LoVo (cell line): Measurements from ENCODE around the gene MEIS1.

ENCODE experiments used
- DNase-seq: peaks from one replicate; pipeline ENCODE4 v3.0.0-alpha.2; 2016; ENCODE audit warnings: low spot score

MEIS1 gene

GRCh38 chr2:66568650-66569300 is 133.8 kb downstream of the MEIS1 start:
- no peak for DNase-seq

- no peak for DNase-seq
Observed at GRCh38 chr2:66569321-66569851, 134.5 kb downstream of the MEIS1 start.

- no peak for DNase-seq
Observed at GRCh38 chr2:66569974-66570373, 135.0 kb downstream of the MEIS1 start.

GRCh38 chr2:66570471-66570870 is 135.5 kb downstream of the MEIS1 start:
- no peak for DNase-seq

GRCh38 chr2:66571918-66572317 is 137.0 kb downstream of the MEIS1 start:
- DNase-seq, result no peak

- DNase-seq, result no peak
Observed at GRCh38 chr2:66572391-66572790, 137.5 kb downstream of the MEIS1 start.

- DNase-seq, result no peak
Observed at GRCh38 chr2:66573416-66573815, 138.5 kb downstream of the MEIS1 start.

GRCh38 chr2:66573821-66574233 is 138.9 kb downstream of the MEIS1 start:
- no peak for DNase-seq

- DNase-seq, result peak; percentile 51
Observed at GRCh38 chr2:66574701-66575624, 140.0 kb downstream of the MEIS1 start.

GRCh38 chr2:66575625-66576310 is 140.8 kb downstream of the MEIS1 start:
- no peak for DNase-seq

- DNase-seq, result no peak
Observed at GRCh38 chr2:66576311-66576560, 141.3 kb downstream of the MEIS1 start.

- DNase-seq, result no peak
Observed at GRCh38 chr2:66576561-66577320, 141.8 kb downstream of the MEIS1 start.

- DNase-seq, result no peak
Observed at GRCh38 chr2:66577321-66578053, 142.6 kb downstream of the MEIS1 start.

GRCh38 chr2:66578054-66578686 is 143.2 kb downstream of the MEIS1 start:
- no peak for DNase-seq

GRCh38 chr2:66578687-66579106 is 143.8 kb downstream of the MEIS1 start:
- no peak for DNase-seq

GRCh38 chr2:66579186-66580126 is 144.5 kb downstream of the MEIS1 start:
- DNase-seq, result no peak

GRCh38 chr2:66580166-66581049 is 145.5 kb downstream of the MEIS1 start:
- DNase-seq, result no peak

- DNase-seq, result no peak
Observed at GRCh38 chr2:66581339-66582103, 146.6 kb downstream of the MEIS1 start.
